GM04504 (cell line): ENCODE measurements around the gene GLG1.

Experiments used
- DNase-seq: peaks from one replicate; pipeline ENCODE4 v3.0.0-alpha.2; 2012; ENCODE audit warnings: low read depth

Gene GLG1

DNA sequence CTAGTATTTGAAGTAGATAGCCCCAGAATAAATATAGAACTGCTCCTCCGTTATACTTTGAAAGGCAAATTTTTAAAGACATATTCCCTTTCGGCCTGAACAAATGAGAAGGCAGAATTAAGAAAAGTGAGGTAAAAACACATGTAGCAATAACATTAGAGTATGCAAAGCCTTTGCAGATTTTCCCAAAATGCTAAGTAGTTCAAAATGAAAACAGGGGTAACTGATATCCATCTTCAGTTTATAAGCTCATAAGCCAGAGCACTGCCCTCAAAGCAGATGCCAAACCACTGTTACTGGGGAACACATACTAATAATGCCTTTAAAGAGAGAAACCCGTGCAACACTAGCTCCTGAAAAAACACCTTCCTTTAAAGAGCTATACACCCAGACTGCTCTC, 134.4 kb downstream of the GLG1 start:
- no peak for DNase-seq

- DNase-seq = no peak
Measured at GRCh38 chr16:74472010-74472409, 134.9 kb downstream of the GLG1 start.

- DNase-seq = no peak
Measured at GRCh38 chr16:74469946-74470478, 136.9 kb downstream of the GLG1 start.

DNA sequence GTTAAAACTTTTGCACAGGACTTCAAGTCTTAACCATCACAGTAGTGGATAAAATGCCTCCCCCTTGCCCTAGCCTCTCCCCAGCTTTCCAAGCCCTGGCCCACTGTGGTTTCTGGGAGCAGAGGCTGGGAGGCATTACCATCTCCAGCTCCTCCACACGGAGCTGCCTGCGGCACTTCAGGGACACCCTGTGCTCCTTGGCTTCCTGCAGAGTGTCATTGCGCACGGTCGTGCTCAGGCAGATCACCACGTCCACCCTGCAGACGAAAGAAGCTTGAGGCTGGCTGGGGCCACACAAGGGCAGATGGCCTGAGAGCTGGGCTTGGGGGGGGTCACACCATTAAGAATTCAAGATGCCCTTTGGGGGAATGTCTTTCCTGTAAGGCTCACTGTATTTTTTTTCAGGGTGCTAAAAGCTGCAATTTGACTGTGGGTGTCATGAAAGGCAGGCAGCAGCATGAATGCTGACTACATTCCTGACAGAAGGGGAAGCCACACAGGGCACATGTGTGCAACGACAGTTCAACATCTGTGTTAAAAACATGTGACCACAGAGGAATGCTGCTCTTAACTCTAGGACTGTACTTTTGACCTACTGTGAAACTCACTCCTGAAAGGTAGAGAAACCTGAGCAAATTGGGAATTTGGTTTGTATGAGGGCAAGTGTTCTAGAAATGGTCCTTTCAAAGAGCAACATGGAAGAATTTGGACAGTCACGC, 137.9 kb downstream of the GLG1 start:
- no peak for DNase-seq

- DNase-seq = no peak
Measured at GRCh38 chr16:74466872-74467271, 140.0 kb downstream of the GLG1 start.

DNA sequence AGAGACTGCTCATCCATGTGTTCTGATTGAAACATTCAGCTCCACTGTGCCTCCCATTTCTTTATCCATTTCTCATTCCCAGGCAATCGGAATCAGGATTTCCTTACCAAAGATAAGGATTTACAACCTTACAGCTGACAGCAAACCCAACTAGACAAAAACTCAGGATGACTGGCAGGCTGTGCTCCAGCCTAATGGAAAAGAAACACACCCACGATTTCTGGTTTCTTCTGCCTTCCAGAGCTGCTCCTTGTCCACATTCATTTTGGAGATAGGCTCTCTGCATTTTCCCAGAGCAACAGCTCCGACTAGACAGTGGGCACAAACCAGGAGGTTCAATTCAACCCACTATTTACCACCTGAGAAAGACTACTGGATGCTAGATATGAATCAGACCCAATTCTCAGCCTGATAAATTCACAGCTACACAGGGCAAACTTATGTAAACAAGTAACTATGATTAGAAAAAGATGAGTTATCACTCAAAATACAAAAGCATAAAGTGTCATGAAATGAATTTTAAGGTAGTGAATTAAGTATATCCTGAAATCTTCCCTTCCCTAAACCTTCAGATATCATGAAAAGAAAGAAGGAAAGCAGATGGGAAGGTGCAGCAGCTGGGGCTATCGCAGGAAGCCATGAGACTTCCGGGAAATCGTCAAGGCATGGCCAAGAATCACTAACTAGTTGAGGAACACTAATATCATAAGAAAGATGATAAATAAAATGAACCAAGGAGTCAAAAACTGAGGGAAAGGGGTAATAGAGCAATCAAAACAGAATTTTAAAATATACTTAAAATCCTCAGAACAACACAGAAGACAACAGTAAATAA, 140.8 kb downstream of the GLG1 start:
- no peak for DNase-seq

- no peak for DNase-seq
Measured at GRCh38 chr16:74465281-74465680, 141.6 kb downstream of the GLG1 start.

DNA sequence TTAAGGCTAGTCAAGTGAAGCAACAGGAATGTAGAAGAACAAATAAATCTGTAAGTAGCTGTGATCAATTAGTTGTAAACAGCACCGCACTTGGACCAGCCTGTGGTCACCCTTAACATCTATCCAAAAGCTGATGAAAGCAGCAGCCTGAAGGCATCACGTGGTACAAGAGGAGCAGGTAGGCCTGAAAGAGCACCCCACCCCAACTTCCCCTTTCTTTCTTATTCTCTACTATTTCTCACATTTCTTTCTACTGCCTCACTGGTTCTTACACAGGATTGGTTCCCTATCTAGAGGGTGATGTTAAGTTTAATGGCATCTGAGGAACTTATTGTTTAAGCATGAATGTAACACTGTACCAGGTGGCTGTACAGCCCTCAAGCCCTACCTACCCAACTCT, 143.0 kb downstream of the GLG1 start:
- no peak for DNase-seq

- no peak for DNase-seq
Measured at GRCh38 chr16:74462361-74462760, 144.6 kb downstream of the GLG1 start.

- no peak for DNase-seq
Measured at GRCh38 chr16:74461826-74462225, 145.1 kb downstream of the GLG1 start.

DNA sequence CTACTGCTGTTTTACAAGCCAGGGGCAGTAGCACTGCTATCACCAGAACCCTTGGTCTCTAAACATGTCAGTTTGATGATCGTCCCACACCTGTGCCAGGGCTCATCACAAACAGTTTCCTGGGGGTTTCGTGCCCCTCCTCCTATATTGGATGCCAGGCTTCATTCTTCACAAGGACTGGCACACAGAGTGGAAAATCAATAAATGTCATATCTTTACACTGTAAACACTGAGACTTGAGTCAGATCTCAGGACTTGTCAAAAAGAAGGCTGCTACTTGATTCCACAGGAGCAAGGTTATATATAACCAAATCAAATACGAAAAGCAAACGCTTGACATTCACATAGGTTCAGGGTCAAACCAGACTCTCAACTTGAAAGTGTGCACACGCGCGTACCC, 146.4 kb downstream of the GLG1 start:
- no peak for DNase-seq

DNA sequence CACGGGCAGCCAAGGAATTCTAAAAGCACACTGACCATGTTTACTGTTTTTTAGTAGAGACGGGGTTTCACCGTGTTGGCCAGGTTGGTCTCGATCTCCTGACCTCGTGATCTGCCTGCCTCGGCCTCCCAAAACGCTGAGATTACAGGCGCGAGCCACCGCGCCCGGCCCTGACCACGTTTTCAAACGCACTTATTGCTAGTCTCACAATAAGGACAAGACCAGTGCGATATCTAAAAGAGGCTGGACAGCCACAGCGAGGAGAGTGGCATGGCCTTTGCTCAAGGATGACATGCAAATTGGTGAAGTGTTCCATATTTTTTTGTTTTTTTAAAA, 150.7 kb downstream of the GLG1 start:
- DNase-seq = no peak

- DNase-seq = no peak
Measured at GRCh38 chr16:74455619-74456289, 151.2 kb downstream of the GLG1 start.

GRCh38 chr16:74455213-74455612, 151.7 kb downstream of the GLG1 start:
- no peak for DNase-seq

DNA sequence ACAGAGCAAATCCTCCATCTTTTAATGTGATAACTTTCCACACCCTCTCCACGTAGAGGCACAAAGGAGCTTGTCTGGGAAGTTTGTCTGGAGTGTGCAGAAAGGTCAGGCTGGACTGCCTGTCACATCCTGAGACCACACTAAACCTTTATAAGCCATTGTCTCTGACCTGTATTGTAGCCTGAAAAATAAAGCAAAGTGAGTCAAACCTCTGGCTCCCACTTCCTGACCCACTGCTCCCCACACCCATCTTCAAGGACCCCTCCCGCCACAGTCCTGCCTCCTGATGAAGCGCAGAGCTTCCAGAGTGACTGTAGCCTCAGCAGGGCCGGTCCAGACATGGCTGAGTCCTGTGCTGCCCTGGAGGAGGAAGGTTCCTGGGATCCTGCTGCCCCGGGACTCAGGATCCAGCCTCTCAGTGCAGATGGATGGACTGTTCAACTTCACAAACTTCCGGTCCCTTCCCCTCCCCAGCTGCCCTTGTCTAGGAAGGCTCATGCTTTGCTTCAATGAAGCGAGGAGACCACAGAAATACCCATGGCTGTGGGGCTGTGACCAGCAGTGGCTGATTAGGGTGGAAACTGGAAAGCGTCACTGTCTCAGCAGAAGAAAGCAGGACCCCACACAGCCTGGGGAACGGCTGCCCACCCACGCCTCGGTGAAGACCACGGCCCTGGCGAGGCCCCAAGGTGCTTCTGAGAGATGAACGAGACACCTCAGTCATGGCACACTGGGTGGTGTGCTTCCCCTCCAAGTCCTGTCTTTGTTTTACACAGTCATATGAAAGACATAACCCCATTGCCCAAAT, 154.8 kb downstream of the GLG1 start:
- DNase-seq = no peak

DNA sequence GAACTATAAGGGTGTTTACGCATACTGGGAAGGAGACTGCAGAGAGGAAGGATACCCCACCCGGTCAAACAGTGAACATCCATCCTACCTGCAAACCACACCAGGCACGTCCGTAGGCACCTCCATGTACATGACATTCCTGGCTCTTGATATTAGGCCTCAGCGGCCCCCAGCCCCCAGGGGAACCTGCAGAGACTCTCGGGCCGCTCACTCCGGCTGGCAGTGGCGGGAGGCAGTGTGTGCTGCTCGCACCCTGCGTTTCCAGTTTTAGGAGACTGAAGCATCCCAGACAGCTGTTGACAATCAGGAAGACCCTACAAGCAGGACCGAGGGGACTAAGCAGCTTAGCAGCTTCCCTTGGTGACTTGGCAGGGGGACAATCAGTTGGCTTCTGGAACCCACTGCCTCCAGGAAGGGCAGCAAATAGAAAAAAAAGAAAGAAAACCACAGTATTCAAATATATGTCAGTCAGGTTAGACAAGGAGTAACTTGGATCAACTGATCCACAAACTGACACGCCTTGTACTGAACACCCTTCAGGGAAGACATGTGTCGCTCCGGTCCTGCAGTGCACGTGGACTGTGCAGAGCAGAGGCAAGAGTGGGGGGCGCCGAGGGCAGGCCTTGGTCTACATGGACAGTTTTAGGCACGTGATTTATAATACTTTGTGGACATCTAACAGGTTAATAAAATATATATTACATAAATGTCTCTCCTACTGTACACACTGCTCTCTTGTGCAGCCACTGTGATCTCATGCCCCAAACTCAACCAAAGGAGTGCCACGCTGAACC, 155.8 kb downstream of the GLG1 start:
- no peak for DNase-seq

DNA sequence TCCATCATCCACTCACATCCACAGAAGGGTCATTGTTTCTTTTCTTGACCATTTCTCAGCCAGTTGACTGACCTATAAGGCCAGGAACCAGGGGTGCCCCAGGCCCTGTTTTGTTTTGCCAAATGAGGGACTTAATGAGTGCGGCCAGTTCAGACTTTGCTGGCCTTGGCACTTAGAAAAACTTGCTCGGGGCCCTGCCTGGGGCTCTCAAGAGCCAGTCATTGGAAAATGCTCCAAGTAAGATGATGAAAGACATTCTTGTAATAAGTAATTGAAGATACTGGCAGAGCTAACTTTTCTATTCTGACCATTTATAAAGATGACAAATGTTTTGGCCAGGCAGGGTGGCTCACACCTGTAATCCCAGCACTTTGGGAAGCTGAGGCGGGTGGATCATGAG, 156.7 kb downstream of the GLG1 start:
- DNase-seq = no peak

DNA sequence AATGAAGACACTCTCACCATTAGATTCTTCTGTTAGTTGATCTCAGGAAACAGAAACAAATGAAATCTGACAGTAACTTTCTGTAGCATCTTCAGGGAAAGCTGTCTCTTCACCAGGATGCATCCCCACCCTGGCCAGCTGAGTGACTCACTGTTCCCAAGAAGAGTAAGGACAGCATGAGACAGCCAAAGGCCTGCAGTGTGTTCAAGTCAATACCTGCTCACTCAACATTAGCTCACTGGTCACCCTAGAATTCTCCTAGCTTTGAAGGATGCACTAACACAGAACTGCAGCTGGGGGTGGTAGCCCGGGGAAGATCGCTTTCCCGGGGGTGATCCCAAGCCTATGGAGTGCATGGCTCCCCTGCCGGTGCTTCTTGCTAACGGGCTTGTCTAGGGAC, 157.4 kb downstream of the GLG1 start:
- peak; percentile 58 for DNase-seq

DNA sequence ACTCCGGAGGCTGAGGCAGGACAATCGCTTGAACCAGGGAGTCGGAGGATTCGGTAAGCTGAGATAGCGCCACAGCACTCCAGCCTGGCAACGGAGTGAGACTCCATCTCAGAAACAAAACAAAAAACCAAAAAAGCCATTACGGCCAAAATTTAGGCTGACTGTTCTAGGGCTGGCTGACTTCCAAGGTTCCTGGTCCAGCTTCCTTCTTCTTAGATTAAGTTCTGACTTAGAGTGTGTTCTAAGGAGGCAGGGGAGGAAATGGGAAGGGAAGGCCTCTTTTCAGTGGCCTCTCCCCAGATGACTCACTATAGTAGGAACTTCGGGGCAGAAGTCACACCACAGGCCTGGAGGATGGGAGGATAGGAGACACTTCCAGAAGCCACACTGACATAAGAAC, 157.9 kb downstream of the GLG1 start:
- DNase-seq = peak; percentile 88

- no peak for DNase-seq
Measured at GRCh38 chr16:74447578-74447977, 159.3 kb downstream of the GLG1 start.

DNA sequence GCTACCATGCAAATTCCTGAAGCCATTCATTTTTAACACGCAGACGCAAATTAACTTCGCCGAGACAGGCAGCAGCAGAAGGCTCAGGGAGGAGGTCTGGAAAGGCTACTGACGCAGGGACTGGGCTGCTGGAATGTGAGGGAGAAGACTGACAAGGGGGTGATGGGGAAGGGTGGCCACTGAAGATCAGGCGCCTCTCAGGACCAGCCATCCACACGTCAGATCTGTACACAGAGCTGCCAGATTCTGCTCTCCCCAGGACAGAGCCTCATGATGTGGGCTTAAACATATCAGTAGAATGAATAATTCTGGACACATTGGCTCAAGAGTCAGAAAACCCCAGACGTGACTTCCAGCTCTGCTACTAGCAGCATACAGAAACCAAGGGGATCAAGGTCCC, 160.0 kb downstream of the GLG1 start:
- DNase-seq = no peak
